Raji (cell line): ENCODE results near the gene NFIX.

Experiments
- POLR2A ChIP-seq: IDR thresholded peaks from 2 replicates; pipeline ENCODE4 v1.6.1; 2011; ENCODE audit warnings: low read depth, low read length, control low read depth; ENCODE audit not compliant: insufficient read depth

NFIX gene

DNA sequence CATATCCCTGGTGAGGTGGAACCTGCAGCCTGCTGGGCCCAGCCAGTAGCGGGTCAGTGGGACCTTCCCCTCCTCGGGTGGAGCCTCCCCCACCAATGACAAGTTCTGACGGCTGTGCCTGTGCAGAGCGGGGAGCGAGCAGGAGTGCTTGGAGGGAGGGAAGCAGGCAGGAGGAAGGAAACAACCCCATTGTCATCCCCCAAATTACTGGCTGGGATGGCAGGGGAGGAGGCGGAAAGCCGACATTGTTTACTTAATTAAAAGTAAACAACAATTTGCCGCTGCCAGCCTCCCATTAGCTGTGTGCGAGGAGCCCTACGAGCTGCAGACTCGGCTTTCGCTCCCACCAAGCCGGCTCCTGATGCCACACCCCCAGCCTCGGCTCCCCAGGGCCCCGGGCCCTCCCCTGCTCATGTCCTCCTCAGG is 61.9 kb downstream of the NFIX start:
- TF ChIP-seq POLR2A, result no peak

DNA sequence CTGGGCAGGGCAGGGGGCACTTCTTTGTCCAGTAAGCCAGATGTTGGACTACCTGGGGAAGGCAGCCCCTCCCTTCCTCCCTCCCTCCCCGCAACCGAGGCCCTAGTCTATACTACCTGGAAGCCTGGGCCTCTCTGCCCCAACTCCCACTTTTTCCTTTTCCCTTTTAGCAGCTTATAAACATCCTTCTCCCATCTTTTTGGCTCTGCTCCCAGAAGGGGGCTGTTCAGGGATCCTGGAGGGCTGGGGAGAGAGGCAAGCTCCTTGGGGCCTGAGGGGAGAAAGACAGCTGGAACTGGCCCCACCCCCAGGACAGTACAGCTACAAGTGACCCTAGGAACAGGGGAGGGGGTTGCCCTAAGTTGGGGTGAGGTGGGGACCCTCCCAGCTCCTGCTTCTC is 62.5 kb downstream of the NFIX start:
- TF ChIP-seq POLR2A, result no peak

DNA sequence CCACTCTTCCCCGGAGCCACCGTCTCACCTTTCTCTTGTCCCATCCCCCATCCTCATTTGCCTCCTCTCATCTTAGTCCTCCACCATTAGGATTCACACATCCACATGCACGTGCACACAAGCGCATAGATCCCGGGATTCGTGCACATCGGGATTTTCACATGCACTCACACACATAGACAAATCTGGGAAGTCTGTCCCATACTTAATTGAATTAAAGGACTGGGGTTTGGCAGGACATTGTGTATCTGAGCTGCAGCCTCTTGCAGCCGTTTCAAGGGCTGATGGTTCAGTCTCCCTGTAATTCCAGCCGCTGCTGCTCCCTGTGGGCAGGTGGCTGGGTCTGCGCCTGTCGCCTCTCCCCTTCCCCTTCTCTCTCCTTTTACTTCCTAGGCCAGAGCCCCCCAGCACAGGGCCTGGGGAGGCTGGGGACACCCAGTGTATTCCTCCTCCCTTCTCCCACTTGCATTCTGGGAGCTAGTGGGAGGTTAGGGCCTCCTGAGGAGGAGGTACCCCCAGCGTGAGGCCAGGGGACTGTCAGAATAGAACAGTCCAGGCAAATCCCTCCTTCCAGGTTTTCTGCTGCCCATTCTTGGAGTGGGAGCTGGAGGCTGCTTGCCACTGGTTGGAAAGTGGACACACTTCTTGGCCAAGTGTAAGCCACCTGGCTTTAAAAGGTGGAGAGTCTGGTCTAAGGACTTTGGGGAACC is 63.8 kb downstream of the NFIX start:
- TF ChIP-seq POLR2A, result no peak

DNA sequence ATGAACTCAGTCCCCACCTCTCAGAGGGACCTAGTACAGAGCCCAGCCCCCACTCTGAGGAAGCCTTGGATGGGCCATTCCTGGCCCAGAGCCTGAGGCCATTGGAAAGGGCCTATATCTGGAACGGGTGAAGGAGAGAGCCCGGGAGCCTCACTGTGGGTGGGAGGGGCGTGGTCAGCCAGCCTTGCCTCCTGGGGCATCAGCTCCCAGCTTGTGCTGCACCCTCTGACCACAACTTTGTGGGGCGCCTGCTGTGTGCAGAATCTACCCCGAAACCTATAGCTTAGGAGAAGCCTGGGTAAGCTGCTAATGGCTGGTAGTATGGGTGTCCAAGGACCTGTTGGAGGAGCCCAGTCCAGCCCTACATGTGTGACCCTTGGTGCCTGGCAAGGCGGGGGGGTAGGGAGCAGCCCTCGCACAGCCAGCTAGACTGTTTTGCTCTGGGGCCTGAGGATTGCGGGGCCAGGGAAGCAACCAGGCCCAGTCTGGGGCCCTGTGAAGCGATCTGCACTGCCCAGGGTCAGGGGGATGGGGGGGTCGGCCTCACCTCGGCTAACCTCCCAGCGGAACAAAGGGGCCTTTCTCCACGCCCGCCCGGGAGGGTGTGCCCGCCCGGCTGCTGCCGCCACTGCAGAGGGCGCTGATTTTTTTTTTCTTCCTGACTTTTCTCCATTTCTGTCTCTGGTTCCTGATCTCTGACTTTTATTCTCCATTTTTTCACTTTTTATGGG is 65.1 kb downstream of the NFIX start:
- no peak for TF ChIP-seq POLR2A

DNA sequence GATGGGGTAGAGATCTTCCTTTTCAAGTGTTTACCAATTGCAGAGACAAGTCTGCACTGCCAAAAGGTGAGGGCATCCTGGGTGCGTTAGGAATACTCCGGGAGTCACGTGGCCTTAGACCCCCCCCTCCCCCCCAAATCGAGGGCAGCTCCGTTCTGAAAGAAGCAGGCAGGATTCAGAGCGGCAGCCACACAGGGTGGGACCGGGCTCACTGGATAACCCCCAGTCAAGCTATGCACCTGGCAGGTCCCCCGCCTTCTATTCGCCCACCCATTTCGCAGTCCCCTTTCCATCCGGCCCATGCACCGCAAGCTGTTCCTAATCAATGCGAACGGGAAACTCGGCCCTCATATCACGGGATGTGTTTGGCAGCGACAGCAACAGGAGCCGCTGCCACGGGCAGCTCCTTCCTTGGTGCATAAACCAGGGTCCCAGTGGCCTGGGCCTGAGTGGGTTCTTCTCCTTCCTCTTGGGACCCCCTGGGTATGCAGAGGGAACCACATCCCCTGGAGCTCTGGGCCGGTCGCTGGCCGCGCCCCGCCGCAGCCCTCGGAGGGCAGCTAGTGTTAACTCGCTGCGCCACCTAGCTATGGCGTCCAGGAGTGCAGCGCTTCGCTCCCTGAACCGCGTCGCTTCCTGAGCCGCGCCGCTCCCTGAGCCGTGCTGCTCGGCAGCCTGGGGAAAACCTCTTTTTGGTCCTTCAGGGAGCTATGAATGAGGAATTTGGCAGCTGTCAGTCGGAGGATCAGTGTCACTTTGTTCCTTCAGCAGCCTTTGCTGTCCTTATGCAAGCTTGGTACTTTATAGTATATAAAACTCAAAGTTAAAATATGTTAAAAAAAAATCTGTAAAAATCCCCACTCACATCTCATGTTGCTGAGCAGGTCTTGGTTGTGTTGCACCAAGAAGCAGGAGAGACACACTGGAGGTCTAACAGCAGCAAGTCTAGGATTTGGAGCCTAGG is 66.0 kb downstream of the NFIX start:
- TF ChIP-seq POLR2A, result no peak

DNA sequence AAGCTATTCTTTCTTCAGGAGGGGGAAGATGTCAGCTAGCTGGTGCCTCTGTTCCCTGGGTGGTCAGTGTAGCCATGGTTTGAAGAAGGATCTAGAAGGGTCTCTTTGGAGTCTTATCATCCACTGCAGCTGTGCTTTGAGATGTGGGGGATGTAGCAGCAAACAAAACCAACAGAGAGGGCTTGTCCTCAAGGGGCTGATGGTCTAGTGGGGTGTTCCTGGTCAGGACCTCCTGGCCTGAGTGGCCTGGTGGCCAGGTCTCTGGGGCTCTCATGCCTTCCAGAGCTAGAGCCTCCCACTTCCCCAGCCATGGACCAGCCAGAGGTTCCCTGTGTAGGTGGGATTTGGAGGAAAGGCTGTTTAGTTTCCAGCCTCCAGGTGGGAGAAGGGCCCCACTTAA is 67.0 kb downstream of the NFIX start:
- no peak for TF ChIP-seq POLR2A

DNA sequence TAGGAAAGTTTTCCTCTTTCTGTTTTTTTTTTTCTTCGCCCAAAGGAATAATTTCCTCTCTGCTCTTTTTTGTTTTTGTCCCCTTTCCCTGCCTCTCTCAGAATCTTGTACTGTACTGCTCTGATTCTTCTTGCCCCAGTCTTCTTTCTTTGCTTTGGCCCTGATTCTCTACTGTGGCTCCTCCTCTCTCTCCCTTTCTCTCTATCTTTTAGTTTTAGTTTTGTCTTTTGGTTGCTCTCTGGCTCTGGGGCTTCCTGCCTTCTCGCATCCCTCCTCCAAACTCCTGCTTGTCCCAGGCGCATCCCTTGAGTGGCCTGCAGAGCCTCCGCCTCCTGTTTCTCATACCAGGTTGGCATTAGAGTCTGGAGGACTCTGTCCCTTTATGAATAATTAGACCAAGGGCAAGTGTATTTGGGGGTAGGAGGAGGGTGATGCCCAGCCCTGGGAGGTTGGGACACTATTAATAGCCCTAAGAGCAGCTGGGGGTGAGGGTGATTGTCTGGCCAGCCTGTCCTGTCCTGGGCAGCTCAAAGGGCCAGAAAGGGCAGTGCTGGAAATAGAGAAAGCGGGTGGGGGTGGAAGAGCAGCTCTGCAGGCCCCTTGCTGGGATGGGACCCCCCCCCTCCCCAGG is 68.3 kb downstream of the NFIX start:
- TF ChIP-seq POLR2A, result no peak

DNA sequence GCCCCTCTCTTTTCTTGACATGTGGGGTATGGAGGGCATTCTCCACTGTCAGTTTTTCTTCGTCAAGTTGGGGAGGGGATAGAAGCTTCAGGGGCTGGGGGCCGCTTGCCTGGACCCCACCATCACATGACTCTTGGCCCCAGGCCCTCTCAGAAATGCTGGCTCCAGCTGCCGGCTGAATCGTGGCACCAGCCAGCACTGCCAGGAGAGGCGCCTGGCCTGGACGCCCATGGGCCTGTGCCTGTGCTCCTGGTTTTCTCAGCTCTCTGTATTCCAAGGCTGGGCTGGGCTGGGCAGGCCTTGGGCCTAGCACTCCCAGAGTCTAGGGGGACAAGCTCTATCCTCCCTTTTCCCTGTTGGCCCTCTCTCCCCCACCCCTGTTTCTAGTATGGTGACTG is 68.8 kb downstream of the NFIX start:
- TF ChIP-seq POLR2A, result no peak

DNA sequence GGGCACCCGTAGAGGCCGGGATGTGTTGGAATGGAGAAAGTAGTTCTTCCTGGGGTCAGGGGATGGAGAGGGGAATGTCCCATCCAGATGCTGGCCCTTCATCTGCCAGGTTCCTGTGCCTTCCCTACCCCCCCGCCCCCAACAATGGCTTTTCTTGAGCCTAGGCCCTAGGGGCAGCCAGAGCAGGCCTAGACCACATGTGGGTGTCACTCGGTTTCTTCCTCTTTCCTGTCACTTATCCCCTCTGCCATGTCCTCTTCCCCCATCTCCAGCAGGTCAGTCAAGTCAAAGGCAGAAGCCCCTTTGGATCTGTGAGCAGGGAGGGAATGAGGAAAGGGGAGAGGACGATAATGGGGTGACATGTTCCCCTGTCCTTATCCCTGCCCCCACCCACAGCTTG is 71.0 kb downstream of the NFIX start:
- no peak for TF ChIP-seq POLR2A

DNA sequence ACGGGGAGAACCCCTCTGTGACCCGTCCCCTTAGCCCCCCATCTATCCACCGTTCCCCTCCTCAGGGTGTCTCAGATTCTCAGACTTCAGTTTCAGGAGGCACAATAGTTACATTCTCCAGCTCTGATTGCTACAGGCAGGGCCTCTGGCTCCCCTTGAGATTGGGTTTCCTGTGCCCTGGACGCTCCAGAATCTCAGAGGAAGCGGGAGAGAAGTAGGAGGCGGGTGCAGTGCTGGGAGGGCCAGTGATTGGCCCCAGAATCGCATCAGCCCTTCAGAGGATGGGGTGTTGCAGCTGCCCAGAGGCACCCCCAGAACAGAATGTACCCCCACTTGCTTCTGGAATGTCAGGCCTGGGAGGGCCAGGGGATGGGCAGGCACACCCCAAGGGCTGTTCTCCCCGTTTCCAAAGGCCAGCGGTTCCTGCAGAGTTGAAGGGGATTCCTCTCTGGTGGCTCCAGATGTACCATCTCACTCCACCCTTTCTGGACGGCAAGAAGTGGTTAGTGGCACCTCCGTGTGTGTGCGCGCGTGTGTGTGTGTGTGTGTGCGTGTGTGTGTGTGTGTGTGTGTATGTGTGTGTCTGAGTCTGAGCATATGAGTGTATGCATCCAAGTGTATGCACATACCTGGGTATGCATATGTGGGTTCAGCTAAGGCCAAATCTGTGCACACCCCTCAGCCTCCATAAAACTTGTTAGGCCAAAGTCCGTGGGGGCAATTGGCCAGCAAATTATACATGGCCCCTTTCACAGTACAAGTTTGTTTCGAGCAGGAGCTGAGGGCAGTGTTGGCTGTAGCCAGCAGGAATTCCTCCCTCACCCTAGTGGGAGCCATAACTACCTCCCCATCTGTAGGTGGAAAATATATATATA is 71.9 kb downstream of the NFIX start:
- TF ChIP-seq POLR2A, result no peak

DNA sequence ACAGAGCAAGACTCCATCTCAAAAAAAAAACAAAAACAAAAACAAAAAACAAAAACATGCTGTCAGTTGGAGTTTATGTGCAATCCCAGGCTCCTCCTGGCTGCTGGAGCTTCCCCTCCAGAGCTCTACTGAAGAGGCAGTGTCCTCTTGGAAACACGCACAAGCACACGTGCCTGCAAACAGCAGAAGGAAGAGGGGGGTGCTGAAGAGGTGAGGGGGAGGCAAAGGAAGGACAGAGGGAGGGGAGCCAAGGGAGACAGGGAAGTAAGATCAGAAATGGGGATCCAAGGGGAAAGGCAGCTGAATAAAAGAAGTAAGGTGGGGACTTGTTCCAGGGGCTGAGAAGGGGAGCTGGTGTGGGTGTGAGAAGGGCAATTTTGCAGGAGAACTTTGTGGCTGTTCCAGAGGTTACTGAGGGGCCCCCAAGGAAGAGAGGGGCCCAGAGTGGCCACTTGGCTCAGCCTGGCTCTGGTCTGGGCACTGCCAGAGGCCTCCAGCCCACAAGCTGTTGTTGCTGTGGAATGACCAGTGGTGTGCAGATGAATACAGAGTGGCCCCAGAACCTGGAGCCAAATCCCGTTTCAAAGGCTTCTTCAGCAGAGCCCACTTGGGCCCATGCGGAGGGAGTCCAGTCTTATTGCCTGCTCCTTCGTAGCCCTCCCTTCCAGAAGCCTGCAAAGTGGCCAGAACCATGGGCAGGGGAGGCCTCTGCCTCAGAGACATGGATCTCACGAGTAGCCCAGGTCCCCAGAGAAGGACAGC is 73.0 kb downstream of the NFIX start:
- TF ChIP-seq POLR2A, result no peak

DNA sequence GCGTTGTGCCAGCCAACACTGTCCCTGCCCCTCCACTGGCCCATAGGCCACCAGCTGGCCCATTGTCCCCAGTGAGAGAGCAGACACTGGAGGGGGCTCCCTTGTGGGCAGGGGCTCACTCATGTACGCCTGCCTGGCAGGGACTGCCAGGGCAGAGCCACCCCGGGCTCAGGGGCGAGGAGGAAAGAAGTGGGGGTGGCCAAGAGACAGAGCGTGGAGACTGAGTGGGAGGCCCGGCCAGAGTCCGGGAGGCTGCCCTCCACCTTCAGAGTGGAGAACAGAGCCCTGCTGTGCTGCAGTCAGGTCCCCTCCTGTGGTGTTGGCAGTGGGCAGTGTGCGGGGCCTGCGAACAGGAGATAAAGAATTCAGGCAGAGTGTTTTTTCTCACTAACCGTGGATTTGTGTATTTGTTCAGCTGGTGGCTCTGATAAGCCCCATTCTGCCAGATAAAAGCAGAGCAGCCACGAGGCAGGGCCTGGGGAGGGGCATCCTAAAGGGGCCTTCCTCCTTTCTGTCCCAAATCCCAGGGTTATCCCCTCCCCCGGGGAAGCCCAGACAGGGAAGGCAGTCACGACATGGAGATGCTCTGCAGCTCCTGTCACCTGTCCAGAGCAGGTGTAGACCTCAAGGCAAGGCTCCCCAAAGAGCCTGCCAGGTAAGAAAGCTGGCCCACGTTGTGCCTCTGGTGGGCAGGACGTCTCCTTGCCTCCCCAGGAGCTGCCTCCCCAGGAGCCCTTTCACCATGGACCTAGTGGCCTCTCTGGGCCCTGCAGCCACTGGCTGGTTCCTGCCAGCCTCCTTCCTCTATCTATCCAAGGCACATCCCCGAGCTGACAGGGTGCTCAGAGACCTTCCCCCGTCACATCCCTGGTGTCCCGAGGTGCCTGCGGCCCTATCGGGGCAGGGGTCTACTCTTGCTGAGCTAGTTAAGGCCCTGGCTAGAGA is 74.4 kb downstream of the NFIX start:
- TF ChIP-seq POLR2A, result no peak
